Skin epidermis (tissue), 12 donors: ENCODE results near the gene ADCY1.

Experiments
- H3K27ac ChIP-seq, 21 experiments: fragments of 200-600 bp; sonication (generic) in 11 of 21; one replicate each; pipeline ENCODE4 v1.5.0; 2020; ENCODE audit warnings: mild to moderate bottlenecking in 3 of 21, inconsistent platforms in 2 of 21, moderate library complexity in 2 of 21
- H3K4me3 ChIP-seq, 7 experiments: fragments of 200-600 bp; sonication (generic) in 2 of 7; one replicate each; pipeline ENCODE4 v1.5.0; 2020; ENCODE audit warnings: inconsistent platforms in 2 of 7, mild to moderate bottlenecking in 2 of 7, moderate library complexity in 1 of 7

Gene ADCY1

GRCh38 chr7:45591101-45591906 is 17.1 kb downstream of the ADCY1 start:
- Histone ChIP-seq H3K27ac (no peak overlapping the region), H3K4me3 (no peak overlapping the region)

- H3K4me3 ChIP-seq: no peak overlapping the region
- H3K27ac ChIP-seq: no peak overlapping the region
Observed at GRCh38 chr7:45592230-45592991, 18.2 kb downstream of the ADCY1 start.

GRCh38 chr7:45593121-45593541 is 19.0 kb downstream of the ADCY1 start:
- Histone ChIP-seq H3K4me3 (no peak overlapping the region), H3K27ac (no peak overlapping the region)

GRCh38 chr7:45593877-45594276 is 19.7 kb downstream of the ADCY1 start:
- H3K27ac ChIP-seq: no peak overlapping the region
- no peak overlapping the region for H3K4me3 ChIP-seq

GRCh38 chr7:45594745-45595535 is 20.8 kb downstream of the ADCY1 start:
- H3K4me3 ChIP-seq: no peak overlapping the region
- H3K27ac ChIP-seq: no peak overlapping the region

GRCh38 chr7:45595809-45596664 is 21.9 kb downstream of the ADCY1 start:
- no peak overlapping the region for H3K27ac ChIP-seq
- no peak overlapping the region for H3K4me3 ChIP-seq

- Histone ChIP-seq H3K4me3 (no peak overlapping the region), H3K27ac (no peak overlapping the region)
Observed at GRCh38 chr7:45596665-45597095, 22.5 kb downstream of the ADCY1 start.

- H3K4me3 ChIP-seq: no peak overlapping the region
- H3K27ac ChIP-seq: no peak overlapping the region
Observed at GRCh38 chr7:45597286-45597984, 23.3 kb downstream of the ADCY1 start.

- Histone ChIP-seq H3K4me3 (no peak overlapping the region), H3K27ac (no peak overlapping the region)
Observed at GRCh38 chr7:45598886-45599520, 24.8 kb downstream of the ADCY1 start.

- H3K27ac ChIP-seq: no peak overlapping the region
- no peak overlapping the region for H3K4me3 ChIP-seq
Observed at GRCh38 chr7:45599851-45600706, 25.9 kb downstream of the ADCY1 start.

- no peak overlapping the region for H3K4me3 ChIP-seq
- H3K27ac ChIP-seq: no peak overlapping the region
Observed at GRCh38 chr7:45601094-45601493, 26.9 kb downstream of the ADCY1 start.

GRCh38 chr7:45601816-45602540 is 27.8 kb downstream of the ADCY1 start:
- no peak overlapping the region for H3K27ac ChIP-seq

GRCh38 chr7:45606050-45606449 is 31.9 kb downstream of the ADCY1 start:
- Histone ChIP-seq H3K4me3 (no peak overlapping the region), H3K27ac (no peak overlapping the region)

More at GRCh38 chr7:45601816-45602540, 27.8 kb downstream of the ADCY1 start:
- H3K4me3 ChIP-seq: no peak overlapping the region

GRCh38 chr7:45606931-45607330 is 32.8 kb downstream of the ADCY1 start:
- Histone ChIP-seq H3K4me3 (no peak overlapping the region), H3K27ac (no peak overlapping the region)

- H3K27ac ChIP-seq: no peak overlapping the region
- H3K4me3 ChIP-seq: no peak overlapping the region
Observed at GRCh38 chr7:45609180-45609579, 35.0 kb downstream of the ADCY1 start.

- H3K27ac ChIP-seq: no peak overlapping the region
- H3K4me3 ChIP-seq: no peak overlapping the region
Observed at GRCh38 chr7:45610019-45610418, 35.9 kb downstream of the ADCY1 start.
